Nephron (organoid): Measurements from ENCODE around the gene PLPPR4.

Experiments
- H3K27ac Mint-ChIP-seq, 3 experiments: 2 replicates each; pipeline ENCODE4 v1.8.0; 2020; ENCODE audit warnings: mixed read lengths in 3 of 3, mild to moderate bottlenecking in 2 of 3, moderate library complexity in 1 of 3
- H3K27me3 Mint-ChIP-seq: 2 replicates; pipeline ENCODE4 v1.8.0; 2021; ENCODE audit warnings: low read depth, mild to moderate bottlenecking, moderate library complexity, mixed read lengths
- H3K36me3 Mint-ChIP-seq: 2 replicates; pipeline ENCODE4 v1.8.0; 2020; ENCODE audit warnings: low read depth, mixed read lengths
- H3K4me1 Mint-ChIP-seq: 2 replicates; pipeline ENCODE4 v1.8.0; 2020; ENCODE audit warnings: mixed read lengths
- H3K4me3 Mint-ChIP-seq, 3 experiments: 2 replicates each; pipeline ENCODE4 v1.8.0; 2020; ENCODE audit warnings: mild to moderate bottlenecking in 3 of 3, mixed read lengths in 3 of 3, moderate library complexity in 2 of 3
- H3K9me3 Mint-ChIP-seq: 2 replicates; pipeline ENCODE4 v1.8.0; 2020; ENCODE audit warnings: mixed read lengths
- TF ChIP-seq, protein P1 (sequence below), 3 experiments: fragments of 200-600 bp; sonication (generic); IDR thresholded peaks; one replicate each; pipeline ENCODE4 v1.5.0; 2021; ENCODE audit warnings: antibody characterized with exemption in 3 of 3; ENCODE audit not compliant: unreplicated experiment in 3 of 3

The PLPPR4 gene

DNA sequence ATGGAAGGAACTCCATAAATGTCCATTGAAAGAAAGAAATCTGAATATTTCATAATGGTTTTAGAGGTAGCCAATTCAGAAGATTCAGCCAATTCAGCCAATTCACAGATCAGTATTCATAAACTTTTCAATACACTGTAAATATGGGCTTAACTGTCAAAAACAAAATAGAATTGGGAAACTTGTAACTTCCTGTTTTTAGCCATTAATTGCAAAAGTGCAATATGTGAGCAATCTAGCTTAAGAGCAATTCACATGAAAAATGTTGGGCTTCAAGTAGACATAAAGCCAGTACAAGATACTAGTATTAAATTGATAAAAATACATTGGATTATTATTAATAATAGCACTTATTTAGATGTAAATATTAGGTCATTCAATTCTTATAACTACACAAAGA, 27.5 kb upstream of the PLPPR4 start:
- Mint-ChIP-seq H3K27ac (no peak overlapping the region), H3K27me3 (no peaks in the 10 kb centered on the region), H3K9me3 (no peaks in the 10 kb centered on the region), H3K36me3 (no peaks in the 10 kb centered on the region), H3K4me3 (no peak overlapping the region), H3K4me1 (no peaks in the 10 kb centered on the region)
- TF ChIP-seq, protein P1, sequence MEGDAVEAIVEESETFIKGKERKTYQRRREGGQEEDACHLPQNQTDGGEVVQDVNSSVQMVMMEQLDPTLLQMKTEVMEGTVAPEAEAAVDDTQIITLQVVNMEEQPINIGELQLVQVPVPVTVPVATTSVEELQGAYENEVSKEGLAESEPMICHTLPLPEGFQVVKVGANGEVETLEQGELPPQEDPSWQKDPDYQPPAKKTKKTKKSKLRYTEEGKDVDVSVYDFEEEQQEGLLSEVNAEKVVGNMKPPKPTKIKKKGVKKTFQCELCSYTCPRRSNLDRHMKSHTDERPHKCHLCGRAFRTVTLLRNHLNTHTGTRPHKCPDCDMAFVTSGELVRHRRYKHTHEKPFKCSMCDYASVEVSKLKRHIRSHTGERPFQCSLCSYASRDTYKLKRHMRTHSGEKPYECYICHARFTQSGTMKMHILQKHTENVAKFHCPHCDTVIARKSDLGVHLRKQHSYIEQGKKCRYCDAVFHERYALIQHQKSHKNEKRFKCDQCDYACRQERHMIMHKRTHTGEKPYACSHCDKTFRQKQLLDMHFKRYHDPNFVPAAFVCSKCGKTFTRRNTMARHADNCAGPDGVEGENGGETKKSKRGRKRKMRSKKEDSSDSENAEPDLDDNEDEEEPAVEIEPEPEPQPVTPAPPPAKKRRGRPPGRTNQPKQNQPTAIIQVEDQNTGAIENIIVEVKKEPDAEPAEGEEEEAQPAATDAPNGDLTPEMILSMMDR (IDR thresholded peaks at IDR 0.05; ENCODE audit: unreplicated experiment in 3 of 3), result no peak

- H3K4me1 Mint-ChIP-seq, result no peaks in the 10 kb centered on the region
Observed at GRCh38 chr1:99239690-99240089, 24.6 kb upstream of the PLPPR4 start.

GRCh38 chr1:99240621-99241020, 23.7 kb upstream of the PLPPR4 start:
- no peak overlapping the region for H3K27ac Mint-ChIP-seq
- peaks cover 5% of the 10 kb centered on the region for H3K9me3 Mint-ChIP-seq
- no peaks in the 10 kb centered on the region for H3K4me1 Mint-ChIP-seq
- TF ChIP-seq, protein P1 (IDR thresholded peaks at IDR 0.05; ENCODE audit: unreplicated experiment in 3 of 3), result no peak
- H3K27me3 Mint-ChIP-seq, result no peaks in the 10 kb centered on the region
- H3K4me3 Mint-ChIP-seq, result no peak overlapping the region
- H3K36me3 Mint-ChIP-seq, result no peaks in the 10 kb centered on the region

More at GRCh38 chr1:99239690-99240089, 24.6 kb upstream of the PLPPR4 start:
- no peaks in the 10 kb centered on the region for H3K9me3 Mint-ChIP-seq
- H3K27me3 Mint-ChIP-seq, result no peaks in the 10 kb centered on the region
- no peaks in the 10 kb centered on the region for H3K36me3 Mint-ChIP-seq
- H3K27ac Mint-ChIP-seq, result no peak overlapping the region
- TF ChIP-seq, protein P1 (IDR thresholded peaks at IDR 0.05; ENCODE audit: unreplicated experiment in 3 of 3), result no peak
- H3K4me3 Mint-ChIP-seq, result no peak overlapping the region

GRCh38 chr1:99246152-99246551, 18.1 kb upstream of the PLPPR4 start:
- TF ChIP-seq, protein P1 (IDR thresholded peaks at IDR 0.05; ENCODE audit: unreplicated experiment in 3 of 3), result no peak
- Mint-ChIP-seq H3K27ac (no peak overlapping the region), H3K4me3 (no peak overlapping the region), H3K4me1 (no peaks in the 10 kb centered on the region), H3K36me3 (no peaks in the 10 kb centered on the region), H3K9me3 (peaks cover 5% of the 10 kb centered on the region), H3K27me3 (no peaks in the 10 kb centered on the region)

GRCh38 chr1:99247199-99247598, 17.1 kb upstream of the PLPPR4 start:
- no peak overlapping the region for H3K27ac Mint-ChIP-seq

GRCh38 chr1:99250728-99251127, 13.6 kb upstream of the PLPPR4 start:
- Mint-ChIP-seq H3K27ac (no peak overlapping the region), H3K4me3 (no peak overlapping the region), H3K27me3 (no peaks in the 10 kb centered on the region), H3K4me1 (no peaks in the 10 kb centered on the region), H3K36me3 (no peaks in the 10 kb centered on the region), H3K9me3 (no peaks in the 10 kb centered on the region)
- TF ChIP-seq, protein P1 (IDR thresholded peaks at IDR 0.05; ENCODE audit: unreplicated experiment in 3 of 3), result no peak

More at GRCh38 chr1:99247199-99247598, 17.1 kb upstream of the PLPPR4 start:
- no peaks in the 10 kb centered on the region for H3K36me3 Mint-ChIP-seq
- TF ChIP-seq, protein P1 (IDR thresholded peaks at IDR 0.05; ENCODE audit: unreplicated experiment in 3 of 3), result no peak
- no peaks in the 10 kb centered on the region for H3K4me1 Mint-ChIP-seq
- no peaks in the 10 kb centered on the region for H3K27me3 Mint-ChIP-seq
- H3K9me3 Mint-ChIP-seq, result peaks cover 5% of the 10 kb centered on the region
- H3K4me3 Mint-ChIP-seq, result no peak overlapping the region
